Trophoblast cell (in vitro differentiated cells and primary cell): ENCODE measurements around the gene HRCT1.
"Not testable (repeated sequence)": the region's sequence is repeated elsewhere in the genome, so short reads cannot be mapped to it uniquely, and the experiment has no call there.

Experiments used
- DNase-seq, 2 donors: peaks; one replicate each; pipeline ENCODE4 v3.0.0-alpha.2; 2016
- H2AFZ ChIP-seq: 2 replicates; pipeline ENCODE4 v1.6.1; 2013; ENCODE audit warnings: low read length, moderate library complexity, mild to moderate bottlenecking; ENCODE audit not compliant: insufficient read depth, poor library complexity
- H2AK5ac ChIP-seq: 2 replicates; pipeline ENCODE4 v1.6.1; 2013; ENCODE audit warnings: mild to moderate bottlenecking, low read length
- H2BK120ac ChIP-seq: 2 replicates; pipeline ENCODE4 v1.6.1; 2013; ENCODE audit warnings: low read length, mild to moderate bottlenecking, moderate library complexity; ENCODE audit not compliant: insufficient read depth, poor library complexity
- H2BK12ac ChIP-seq: 2 replicates; pipeline ENCODE4 v1.6.1; 2013; ENCODE audit warnings: mild to moderate bottlenecking, low read length, moderate library complexity
- H2BK5ac ChIP-seq: 2 replicates; pipeline ENCODE4 v1.6.1; 2013; ENCODE audit warnings: low read length, low read depth, moderate library complexity, mild to moderate bottlenecking; ENCODE audit not compliant: poor library complexity
- H3K14ac ChIP-seq: 2 replicates; pipeline ENCODE4 v1.6.1; 2013; ENCODE audit warnings: mild to moderate bottlenecking, low read length
- H3K18ac ChIP-seq: 2 replicates; pipeline ENCODE4 v1.6.1; 2013; ENCODE audit warnings: mild to moderate bottlenecking, low read length
- H3K23ac ChIP-seq: 2 replicates; pipeline ENCODE4 v1.6.1; 2013; ENCODE audit warnings: low read length
- H3K27ac ChIP-seq: 2 replicates; pipeline ENCODE4 v1.5.1; 2013; ENCODE audit warnings: low read depth, mild to moderate bottlenecking, inconsistent platforms, low read length, moderate library complexity
- H3K27me3 ChIP-seq: 2 replicates; pipeline ENCODE4 v1.6.1; 2013; ENCODE audit warnings: inconsistent platforms, mild to moderate bottlenecking, low read length, moderate library complexity; ENCODE audit not compliant: insufficient read depth
- H3K36me3 ChIP-seq, 2 experiments: 1 replicate in 1 of 2; 2 replicates in 1 of 2; pipeline ENCODE4 v1.6.1; 2013; ENCODE audit warnings: low read length in 2 of 2, mild to moderate bottlenecking in 2 of 2, moderate library complexity in 1 of 2; ENCODE audit not compliant: insufficient read depth in 2 of 2, control insufficient read depth in 1 of 2
- H3K4ac ChIP-seq: 2 replicates; pipeline ENCODE4 v1.6.1; 2013; ENCODE audit warnings: low read depth, mild to moderate bottlenecking, low read length, moderate library complexity
- H3K4me1 ChIP-seq, 2 experiments: 1 replicate in 1 of 2; 2 replicates in 1 of 2; pipeline ENCODE4 v1.6.1; 2013; ENCODE audit warnings: low read length in 2 of 2, mild to moderate bottlenecking in 2 of 2, moderate library complexity in 1 of 2; ENCODE audit not compliant: insufficient read depth in 2 of 2, control insufficient read depth in 1 of 2
- H3K4me2 ChIP-seq: 2 replicates; pipeline ENCODE4 v1.6.1; 2013; ENCODE audit warnings: inconsistent platforms, mild to moderate bottlenecking, low read length, moderate library complexity
- H3K4me3 ChIP-seq: 2 replicates; pipeline ENCODE4 v1.5.1; 2013; ENCODE audit warnings: mild to moderate bottlenecking, low read depth, low read length, inconsistent platforms
- H3K79me1 ChIP-seq: one replicate; pipeline ENCODE4 v1.6.1; 2013; ENCODE audit warnings: low read length
- H3K79me2 ChIP-seq: 2 replicates; pipeline ENCODE4 v1.6.1; 2013; ENCODE audit warnings: low read length, mild to moderate bottlenecking; ENCODE audit not compliant: control insufficient read depth, insufficient read depth, poor library complexity
- H3K9ac ChIP-seq: 2 replicates; pipeline ENCODE4 v1.6.1; 2013; ENCODE audit warnings: mild to moderate bottlenecking, low read length
- H3K9me3 ChIP-seq: 2 replicates; pipeline ENCODE4 v1.6.1; 2013; ENCODE audit warnings: low read depth, mild to moderate bottlenecking, control low read depth, inconsistent platforms, low read length; ENCODE audit not compliant: insufficient read depth
- H4K12ac ChIP-seq: 2 replicates; pipeline ENCODE4 v1.6.1; 2013; ENCODE audit warnings: low read depth, mild to moderate bottlenecking, low read length, moderate library complexity
- H4K8ac ChIP-seq: 2 replicates; pipeline ENCODE4 v1.6.1; 2013; ENCODE audit warnings: low read depth, mild to moderate bottlenecking, low read length, moderate library complexity
- H4K91ac ChIP-seq: one replicate; pipeline ENCODE4 v1.6.1; 2013; ENCODE audit warnings: low read depth, mild to moderate bottlenecking, low read length, moderate library complexity
- WGBS: extraction: QIAGEN DNeasy Blood & Tissue Kit; methylation state at CpG from one replicate; pipeline ENCODE4 v1.1.7; 2013; ENCODE audit warnings: missing lambda C conversion rate; ENCODE audit not compliant: insufficient read length, insufficient coverage; ENCODE audit errors: extremely low coverage; 5-methylcytosine and 5-hydroxymethylcytosine counted together

The HRCT1 gene

DNA sequence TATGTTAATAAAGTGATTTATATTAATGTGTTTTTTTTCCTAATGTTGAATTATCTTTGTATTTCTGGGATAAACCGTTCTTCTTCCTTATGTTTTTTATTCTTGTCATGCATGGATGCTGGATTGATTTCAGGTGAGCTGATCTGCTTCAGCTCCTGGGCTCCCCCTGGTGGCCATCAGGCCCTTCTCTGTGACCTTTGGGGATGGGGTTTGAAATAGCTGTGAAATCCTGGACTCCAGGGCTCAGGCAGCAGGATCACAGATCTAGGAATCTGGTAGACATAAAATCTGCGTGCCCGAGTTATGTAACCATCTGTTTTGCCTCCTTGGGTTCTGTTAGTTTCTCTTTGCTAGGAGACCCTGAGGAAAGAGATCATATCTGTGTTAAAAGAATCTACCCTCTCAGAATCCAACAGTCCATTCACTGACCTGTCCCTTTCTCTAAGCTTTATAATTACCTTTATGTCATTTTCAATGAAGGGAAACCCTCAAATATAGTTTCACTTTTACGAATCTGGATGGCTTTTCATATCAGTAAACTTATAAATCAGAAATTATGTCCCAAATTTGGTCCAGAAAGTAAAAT, 23.6 kb upstream of the HRCT1 start:
- H3K23ac ChIP-seq: no peak overlapping the region

GRCh38 chr9:35882996-35883395, 23.0 kb upstream of the HRCT1 start:
- no peak overlapping the region for H4K91ac ChIP-seq
- no peak overlapping the region for H2BK120ac ChIP-seq
- H3K4me3 ChIP-seq: no peak overlapping the region
- H3K79me2 ChIP-seq: no peaks in the 10 kb centered on the region
- DNase-seq: no peak
- no peaks in the 10 kb centered on the region for H3K27me3 ChIP-seq
- no peaks in the 10 kb centered on the region for H3K9me3 ChIP-seq
- no peak overlapping the region for H3K14ac ChIP-seq
- no peak overlapping the region for H3K4ac ChIP-seq
- H3K4me1 ChIP-seq: no peaks in the 10 kb centered on the region
- WGBS: no CpG with 5 or more reads among the region's 3 CpGs
- no peak overlapping the region for H3K18ac ChIP-seq
- no peaks in the 10 kb centered on the region for H3K36me3 ChIP-seq
- H4K12ac ChIP-seq: no peak overlapping the region
- H2AFZ ChIP-seq: no peak overlapping the region
- no peak overlapping the region for H3K4me2 ChIP-seq
- no peaks in the 10 kb centered on the region for H3K79me1 ChIP-seq
- no peak overlapping the region for H3K27ac ChIP-seq
- no peak overlapping the region for H2BK12ac ChIP-seq
- no peak overlapping the region for H3K9ac ChIP-seq
- no peak overlapping the region for H4K8ac ChIP-seq
- H2AK5ac ChIP-seq: no peak overlapping the region
- no peak overlapping the region for H3K23ac ChIP-seq
- no peak overlapping the region for H2BK5ac ChIP-seq

More for the DNA sequence above, 23.6 kb upstream of the HRCT1 start:
- H3K36me3 ChIP-seq: no peaks in the 10 kb centered on the region
- H2AK5ac ChIP-seq: no peak overlapping the region
- DNase-seq: peak; percentile 70 to 85
- no peak overlapping the region for H3K9ac ChIP-seq
- no peaks in the 10 kb centered on the region for H3K9me3 ChIP-seq
- H3K79me2 ChIP-seq: no peaks in the 10 kb centered on the region
- no peak overlapping the region for H3K18ac ChIP-seq
- H4K91ac ChIP-seq: no peak overlapping the region
- H3K14ac ChIP-seq: no peak overlapping the region
- H3K4me1 ChIP-seq: no peaks in the 10 kb centered on the region
- no peak overlapping the region for H2BK120ac ChIP-seq
- no peak overlapping the region for H3K27ac ChIP-seq
- no peaks in the 10 kb centered on the region for H3K79me1 ChIP-seq
- H3K4ac ChIP-seq: no peak overlapping the region
- H4K12ac ChIP-seq: no peak overlapping the region
- no peak overlapping the region for H2BK12ac ChIP-seq
- no peak overlapping the region for H2AFZ ChIP-seq
- no peak overlapping the region for H4K8ac ChIP-seq
- no peak overlapping the region for H3K4me3 ChIP-seq
- no peak overlapping the region for H2BK5ac ChIP-seq
- no CpG with 5 or more reads among the region's 4 CpGs for WGBS
- no peak overlapping the region for H3K4me2 ChIP-seq
- no peaks in the 10 kb centered on the region for H3K27me3 ChIP-seq

DNA sequence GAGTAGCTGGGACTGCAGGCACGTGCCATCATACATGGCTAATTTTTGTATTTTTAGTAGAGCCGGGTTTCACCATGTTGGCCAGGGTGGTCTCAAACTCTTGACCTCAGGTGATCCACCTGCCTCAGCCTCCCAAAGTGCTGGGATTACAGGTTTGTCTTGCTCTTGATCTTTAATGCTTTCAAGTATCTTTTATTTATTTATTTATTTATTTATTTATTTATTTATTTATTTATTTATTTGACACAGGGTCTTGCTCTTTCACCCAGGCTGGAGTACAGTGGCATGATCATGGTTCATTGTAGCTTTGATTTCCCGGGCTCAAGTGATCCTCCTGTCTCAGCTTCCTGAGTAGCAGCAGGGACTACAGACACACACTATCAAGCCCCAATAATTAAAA, 21.1 kb upstream of the HRCT1 start:
- H3K27ac ChIP-seq, H3K4me2 ChIP-seq, H3K27me3 ChIP-seq, H3K36me3 ChIP-seq, H3K9ac ChIP-seq, H2AFZ ChIP-seq, DNase-seq, H2AK5ac ChIP-seq, H2BK12ac ChIP-seq, H4K91ac ChIP-seq, H3K4me1 ChIP-seq, H3K9me3 ChIP-seq, H3K23ac ChIP-seq, H3K79me2 ChIP-seq, H3K14ac ChIP-seq, H3K79me1 ChIP-seq, H3K4ac ChIP-seq, H4K12ac ChIP-seq, H3K4me3 ChIP-seq, H3K18ac ChIP-seq, H4K8ac ChIP-seq, H2BK5ac ChIP-seq, H2BK120ac ChIP-seq: not testable (repeated sequence)
- WGBS: no CpG with 5 or more reads among the region's 3 CpGs

GRCh38 chr9:35891646-35892045, 14.4 kb upstream of the HRCT1 start:
- H3K9ac ChIP-seq: no peak overlapping the region
- no peak overlapping the region for H3K4ac ChIP-seq
- no peak overlapping the region for H3K14ac ChIP-seq
- no peak overlapping the region for H3K4me3 ChIP-seq
- no peaks in the 10 kb centered on the region for H3K9me3 ChIP-seq
- no peak overlapping the region for H2BK120ac ChIP-seq
- H2BK5ac ChIP-seq: no peak overlapping the region
- no peak overlapping the region for H2BK12ac ChIP-seq
- H3K4me2 ChIP-seq: no peak overlapping the region
- no peaks in the 10 kb centered on the region for H3K36me3 ChIP-seq
- no peaks in the 10 kb centered on the region for H3K27me3 ChIP-seq
- no peak overlapping the region for H4K8ac ChIP-seq
- no peak overlapping the region for H4K12ac ChIP-seq
- no peak overlapping the region for H3K27ac ChIP-seq
- no peaks in the 10 kb centered on the region for H3K79me1 ChIP-seq
- no CpG with 5 or more reads among the region's 3 CpGs for WGBS
- no peak overlapping the region for H2AFZ ChIP-seq
- no peak for DNase-seq
- H4K91ac ChIP-seq: no peak overlapping the region
- H3K18ac ChIP-seq: no peak overlapping the region
- no peak overlapping the region for H3K23ac ChIP-seq
- no peaks in the 10 kb centered on the region for H3K79me2 ChIP-seq
- no peak overlapping the region for H2AK5ac ChIP-seq
- no peaks in the 10 kb centered on the region for H3K4me1 ChIP-seq
